ENCODE measurements around the gene CEP57L1.
"Not testable (repeated sequence)": the region's sequence is repeated elsewhere in the genome, so short reads cannot be mapped to it uniquely, and the experiment has no call there.

Gene CEP57L1

DNA sequence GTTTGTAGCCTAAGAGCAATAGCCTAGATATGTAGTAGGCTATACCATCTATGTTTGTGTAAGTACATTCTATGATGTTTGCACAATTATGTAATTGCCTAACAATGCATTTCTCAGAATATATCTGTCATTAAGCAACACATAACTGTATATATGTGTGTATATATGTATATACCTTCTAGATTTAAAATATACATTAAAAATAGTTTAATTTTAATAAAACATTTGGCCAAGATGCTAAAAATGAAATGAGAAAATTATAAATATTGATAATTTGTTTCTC, 21.2 kb upstream of the CEP57L1 start:
- DNase-seq, result no peak

DNA sequence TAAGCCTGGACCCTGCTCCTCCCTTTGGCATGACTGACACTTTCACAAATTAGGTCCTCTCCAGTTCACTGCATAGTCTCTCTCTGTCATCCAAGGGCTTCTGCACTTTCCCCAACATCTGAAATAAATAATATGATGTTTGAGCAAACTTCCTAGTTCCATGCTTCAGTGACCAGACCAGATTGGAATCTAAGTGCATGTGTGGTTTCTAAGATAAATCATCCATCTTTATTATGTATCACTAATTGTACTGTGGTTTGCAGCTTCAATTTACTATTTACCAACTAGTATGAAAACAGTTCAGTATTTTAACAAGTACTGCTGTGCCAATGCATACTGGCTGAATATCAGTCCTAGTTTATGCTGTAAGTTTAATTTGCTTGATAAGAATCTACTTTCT, 19.4 kb upstream of the CEP57L1 start:
- DNase-seq, result no peak

DNA sequence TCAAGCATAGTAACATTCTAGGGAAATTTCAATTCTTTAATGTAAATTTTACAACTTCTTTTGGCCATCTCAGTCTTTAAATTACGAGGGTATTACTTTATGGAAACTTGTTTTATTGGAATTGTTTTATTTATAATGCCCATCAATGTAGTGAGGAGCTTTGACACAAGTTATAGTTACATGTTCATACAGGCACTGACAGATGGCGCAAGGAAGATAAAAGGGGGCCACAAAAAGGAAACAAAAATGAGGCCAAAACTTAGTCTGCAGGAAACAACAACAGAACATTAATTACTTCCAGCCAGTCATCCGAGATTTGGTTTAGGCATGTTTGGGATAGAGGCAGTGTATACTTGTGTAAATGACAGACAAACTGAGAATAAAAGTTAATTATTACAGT, 18.9 kb upstream of the CEP57L1 start:
- no peak for DNase-seq

DNA sequence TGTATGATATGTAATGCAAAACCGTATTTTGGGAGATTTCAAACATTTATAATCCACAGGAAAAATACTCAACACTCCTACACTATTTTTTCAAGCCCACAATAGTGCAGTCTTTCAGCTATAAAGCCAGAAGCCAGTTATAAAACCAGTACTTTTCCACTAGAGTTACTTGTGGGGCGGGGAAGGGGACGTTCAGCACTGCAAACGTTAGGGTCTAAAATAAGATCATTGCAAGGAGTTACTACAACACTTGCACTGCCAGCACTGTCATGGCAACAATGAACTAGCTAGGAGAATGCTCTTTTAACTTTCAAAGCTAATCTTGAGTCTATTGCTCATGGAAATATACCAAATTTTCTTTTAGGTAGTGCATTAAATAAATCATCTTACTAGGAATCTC, 15.3 kb upstream of the CEP57L1 start:
- DNase-seq, result no peak

DNA sequence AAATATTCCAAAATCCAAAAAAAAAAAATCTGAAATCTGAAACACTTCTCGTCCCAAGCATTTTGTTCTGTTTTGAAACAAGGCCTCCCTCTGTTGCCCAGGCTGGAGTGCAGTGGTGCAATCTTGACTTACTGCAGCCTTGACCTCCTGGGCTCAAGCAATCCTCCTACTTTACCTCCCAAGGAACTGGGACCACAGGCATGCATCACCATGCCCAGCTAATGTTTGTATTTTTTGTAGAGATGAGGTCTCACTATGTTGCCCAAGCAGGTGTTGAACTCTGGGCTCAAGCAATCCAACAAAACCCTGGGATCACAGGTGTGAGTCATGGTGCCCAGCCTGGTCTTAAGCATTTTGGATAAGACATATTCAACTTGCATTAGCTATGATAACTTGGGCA, 14.3 kb upstream of the CEP57L1 start:
- DNase-seq, result no peak

DNA sequence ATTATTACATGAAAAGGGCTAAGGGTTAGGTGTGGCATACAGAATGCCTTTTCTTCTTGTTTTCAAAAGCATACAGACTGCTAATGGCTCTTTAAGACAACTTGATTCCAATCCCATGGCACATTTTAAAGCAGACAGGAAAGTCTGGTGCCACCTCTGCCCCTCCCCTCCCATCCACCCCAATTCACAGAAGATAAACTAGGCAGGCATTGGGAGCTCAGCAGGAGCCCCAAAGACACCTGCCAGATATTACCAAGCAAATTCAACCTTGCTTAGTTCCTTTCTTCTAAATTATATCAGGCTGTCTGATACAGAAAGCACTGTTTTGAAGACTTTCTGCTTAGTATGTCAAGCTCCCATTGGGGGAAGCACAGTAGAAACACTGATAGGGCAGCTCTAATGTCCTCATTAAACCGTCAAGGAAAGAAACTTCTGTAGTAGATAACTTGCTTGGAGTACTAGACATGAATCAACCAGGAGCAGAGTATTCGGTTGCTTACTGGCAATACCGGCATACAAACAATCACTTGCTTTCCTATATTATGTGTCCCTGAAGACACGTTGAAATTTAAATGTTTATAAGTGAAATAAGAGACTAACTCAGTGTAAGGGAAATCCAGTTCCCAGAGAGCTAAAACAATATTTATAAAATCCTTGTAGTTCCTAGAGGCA, 13.7 kb upstream of the CEP57L1 start:
- no peak for DNase-seq

DNA sequence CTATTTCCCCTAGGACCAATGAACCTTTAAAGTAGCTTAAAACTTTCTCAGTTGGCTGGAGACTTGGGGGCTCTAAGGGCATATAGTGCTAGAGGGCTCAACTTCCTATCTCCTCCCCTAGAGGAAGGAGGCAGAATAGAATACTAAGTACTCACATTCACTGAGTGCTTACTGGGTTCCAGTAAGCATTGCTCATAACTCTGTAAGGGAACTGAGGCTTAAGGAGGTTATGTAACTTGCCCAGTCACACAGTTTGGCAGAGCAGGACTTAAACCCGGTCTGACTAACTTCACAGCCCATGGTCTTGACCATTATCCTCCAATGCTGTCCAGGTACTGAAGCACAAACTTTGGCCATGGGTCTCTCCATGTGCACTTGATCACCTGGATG, 13.1 kb upstream of the CEP57L1 start:
- no peak for DNase-seq

DNA sequence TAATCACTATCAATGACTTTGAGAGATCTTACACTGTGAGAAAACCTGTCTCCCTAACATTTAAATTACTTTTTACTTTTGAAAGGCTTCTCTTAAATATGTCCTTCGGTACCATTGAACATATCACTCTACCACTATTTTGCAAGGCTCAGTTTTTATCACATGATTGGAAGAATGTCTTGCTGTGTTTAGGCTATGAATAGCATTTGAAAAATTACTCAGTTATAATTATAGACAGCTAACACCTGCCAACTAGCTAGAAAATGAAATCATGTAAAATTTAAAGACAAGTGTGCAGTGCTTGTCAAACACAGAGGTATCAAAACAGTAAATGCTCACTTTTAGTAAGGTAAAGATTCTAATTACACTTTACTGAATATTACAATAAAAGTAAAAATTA, 11.7 kb upstream of the CEP57L1 start:
- DNase-seq, result no peak

DNA sequence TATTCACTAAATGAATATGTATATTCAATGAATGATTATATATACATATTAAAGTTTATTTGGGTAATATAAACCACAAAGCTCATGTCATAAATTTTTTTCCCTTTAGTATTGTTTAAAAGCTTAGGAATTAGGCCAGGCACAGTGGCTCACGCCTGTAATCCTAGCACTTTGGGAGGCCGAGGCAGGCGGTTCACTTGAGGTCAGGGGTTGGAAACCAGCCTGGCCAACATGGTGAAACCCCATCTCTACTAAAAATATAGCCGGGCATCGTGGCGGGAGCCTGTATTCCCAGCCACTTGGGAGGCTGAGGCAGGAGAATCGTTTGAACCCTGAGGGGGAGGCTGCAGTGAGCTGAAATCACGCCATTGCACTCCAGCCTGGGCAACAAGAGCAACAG, 11.2 kb upstream of the CEP57L1 start:
- DNase-seq, result not testable (repeated sequence)

DNA sequence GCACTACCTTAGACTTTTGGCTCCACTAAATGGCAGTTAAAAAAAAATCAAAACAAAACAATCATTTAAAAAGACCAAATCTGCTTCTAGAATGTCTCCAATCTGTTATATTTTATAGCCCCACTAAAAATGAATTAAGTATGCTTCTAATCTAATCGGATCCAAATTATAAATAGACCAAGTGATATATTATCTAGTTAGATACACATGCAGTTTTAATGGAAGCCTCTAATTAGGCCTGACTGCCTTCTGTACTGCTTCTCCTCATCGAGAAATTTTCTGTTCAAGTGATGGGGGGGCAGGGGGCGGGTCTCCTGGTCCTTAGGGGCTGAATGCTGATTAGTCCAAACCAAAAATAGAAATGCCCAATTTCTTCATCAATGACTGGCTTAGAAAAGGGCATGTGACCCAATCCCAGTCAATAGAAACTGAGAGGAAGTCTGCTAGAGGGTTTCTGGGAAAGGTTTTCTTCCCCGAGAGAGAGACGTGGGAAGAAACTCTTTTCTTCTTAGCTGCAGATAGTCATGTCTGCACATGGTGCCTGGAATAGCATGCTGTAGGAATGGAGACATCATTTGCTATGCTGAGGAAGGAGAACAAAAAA, 7.5 kb upstream of the CEP57L1 start:
- DNase-seq, result no peak

DNA sequence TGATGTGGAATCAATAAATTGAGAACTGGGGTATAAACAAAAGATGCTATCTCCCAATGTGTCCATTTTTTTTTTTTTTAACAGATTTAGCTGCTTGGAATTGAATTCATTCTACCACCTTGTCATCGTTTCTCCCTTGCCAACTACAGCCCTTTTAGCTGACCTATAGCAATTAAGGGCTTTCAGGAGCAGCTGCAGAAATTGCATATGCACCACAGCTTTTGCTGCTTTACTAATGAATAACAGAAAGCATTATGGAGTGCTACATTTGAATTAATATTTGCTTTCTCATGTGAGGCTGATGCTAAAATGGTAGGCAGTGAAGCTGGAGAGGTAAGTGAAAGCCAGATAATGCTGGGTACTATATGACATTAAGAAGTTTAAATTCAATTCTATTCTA, 6.3 kb upstream of the CEP57L1 start:
- DNase-seq, result no peak

DNA sequence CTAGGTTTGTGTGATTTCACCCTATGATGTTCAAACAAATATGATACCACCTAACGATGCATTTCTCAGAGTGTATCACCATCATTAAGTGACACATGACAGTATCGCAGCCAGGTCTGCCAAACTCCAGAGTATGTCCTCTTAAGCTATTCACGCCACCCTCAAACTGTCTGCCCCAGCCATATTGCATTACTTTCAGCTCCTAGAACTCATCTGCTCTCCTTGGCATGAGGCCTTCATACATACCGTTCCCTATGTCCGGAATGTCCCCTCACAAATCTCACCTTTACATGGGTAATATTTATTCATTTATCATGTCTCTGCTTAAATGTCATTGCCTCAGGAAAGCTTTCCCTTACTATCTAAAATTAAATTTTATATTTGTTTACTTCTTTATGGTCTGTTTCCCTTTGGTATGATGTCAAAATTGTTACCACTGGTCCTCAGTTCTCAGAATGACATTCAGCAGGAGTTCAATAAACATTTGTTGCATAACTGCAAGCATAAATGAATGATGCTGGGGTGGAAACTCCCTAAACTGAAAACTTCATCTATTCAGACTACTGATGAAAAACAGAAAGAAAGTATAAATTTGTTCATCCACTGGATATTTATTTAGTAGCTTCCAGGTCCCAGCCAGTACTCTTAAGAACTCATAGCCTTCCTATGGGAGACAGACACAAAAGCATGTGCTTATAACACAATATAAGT, 3.8 kb upstream of the CEP57L1 start:
- no peak for DNase-seq

DNA sequence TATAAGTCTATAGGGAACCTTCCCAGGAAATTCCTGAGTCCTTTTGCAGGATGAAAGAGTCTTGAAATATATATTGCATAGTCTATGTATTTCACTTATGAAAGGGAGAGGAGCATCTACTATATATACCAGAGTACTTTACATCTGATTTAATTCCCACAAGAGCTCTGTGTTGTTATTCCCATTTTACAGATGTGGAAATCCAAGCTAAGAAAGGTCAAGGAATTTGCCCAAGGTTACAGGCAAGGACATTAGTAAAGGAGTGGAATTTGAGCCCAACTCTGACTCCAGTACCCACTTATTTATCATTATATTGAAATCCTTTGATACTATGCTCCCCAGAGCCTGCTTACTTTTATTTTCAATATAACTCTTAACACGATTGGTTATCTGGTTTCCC, 3.2 kb upstream of the CEP57L1 start:
- DNase-seq, result no peak

DNA sequence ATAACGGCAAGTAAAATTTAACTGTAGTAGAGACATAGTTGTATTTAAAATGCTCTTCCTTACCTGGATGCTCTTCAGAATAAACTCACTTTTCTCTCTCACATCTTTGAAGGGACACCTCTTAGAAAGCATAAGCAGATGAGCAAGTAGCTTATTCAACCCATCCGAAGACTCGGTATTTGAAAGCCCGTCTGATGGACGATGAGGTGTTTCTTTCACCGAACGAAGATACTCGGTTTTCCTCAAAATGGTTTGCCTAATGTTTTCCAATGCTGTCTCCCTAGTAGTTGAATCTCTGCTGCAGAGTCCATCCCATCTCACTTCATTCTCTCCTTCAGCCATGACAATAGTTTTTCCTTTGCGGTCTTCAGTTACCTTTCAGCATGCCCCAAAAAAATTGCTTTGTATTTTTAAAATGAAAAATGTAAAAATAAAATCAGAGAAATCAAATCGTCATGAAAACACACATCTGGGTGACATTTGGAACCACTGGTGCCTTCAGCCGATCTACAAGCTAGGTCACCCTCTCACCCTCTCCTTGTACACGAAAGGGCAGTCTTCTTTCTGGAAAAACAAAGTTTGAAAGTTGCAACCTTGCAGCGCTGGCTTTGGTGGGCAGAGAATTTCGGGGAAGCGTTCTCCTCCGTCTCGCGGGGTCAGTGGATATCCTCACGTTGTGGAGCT, 1.4 kb upstream of the CEP57L1 start:
- DNase-seq, result no peak

DNA sequence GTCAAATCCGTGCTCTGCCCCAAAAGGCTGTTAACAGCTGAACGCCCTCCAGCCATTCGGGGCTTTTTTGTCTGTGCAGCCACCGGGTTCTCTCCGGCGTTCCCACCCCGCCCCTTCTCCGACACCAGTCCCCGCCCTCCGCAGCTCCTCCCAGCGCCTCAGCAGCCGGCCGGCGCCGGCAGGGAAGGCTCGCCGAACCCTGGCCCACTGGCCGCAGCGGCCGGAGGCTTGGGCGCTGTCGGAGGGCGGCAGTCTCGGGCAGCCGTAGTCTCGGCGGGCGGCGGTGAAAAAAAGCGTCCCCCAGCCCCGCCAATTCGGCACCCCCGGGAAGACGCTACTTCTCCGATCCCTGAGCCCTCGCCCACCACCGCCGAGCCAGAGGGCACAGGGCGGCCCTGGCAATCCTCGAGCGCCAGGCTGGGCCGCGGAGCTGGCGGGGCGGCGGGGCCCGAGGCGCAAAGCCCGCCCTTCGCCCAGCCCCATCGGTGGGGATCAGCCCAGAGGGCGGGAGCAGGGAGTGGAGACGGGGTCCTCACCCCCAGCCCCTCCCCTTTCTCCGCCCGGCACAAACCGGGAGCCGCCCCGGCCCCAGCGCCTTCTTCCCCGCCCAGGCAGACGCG, 781 bp upstream of the CEP57L1 start, which contains the start of gene SESN1:
Gene SESN1, minus strand, starts transcription at position 431 of the 620 bp plus-strand sequence. CDS start 773 bp downstream, outside the sequence.
- DNase-seq, result peak; percentile 76

DNA sequence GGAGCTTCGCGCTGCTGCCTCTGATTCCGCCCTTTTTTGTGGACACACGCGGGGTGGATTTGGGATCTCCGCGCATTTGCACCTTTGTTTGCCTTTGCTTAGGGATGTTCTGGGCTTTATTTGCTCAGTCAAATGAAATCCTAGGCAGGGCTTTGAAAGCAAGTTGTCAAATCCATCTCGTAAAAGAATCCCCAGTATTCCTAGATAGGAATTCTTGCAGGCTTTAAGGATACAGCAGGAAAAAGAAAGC, 453 bp downstream of the CEP57L1 start:
- DNase-seq, result no peak

DNA sequence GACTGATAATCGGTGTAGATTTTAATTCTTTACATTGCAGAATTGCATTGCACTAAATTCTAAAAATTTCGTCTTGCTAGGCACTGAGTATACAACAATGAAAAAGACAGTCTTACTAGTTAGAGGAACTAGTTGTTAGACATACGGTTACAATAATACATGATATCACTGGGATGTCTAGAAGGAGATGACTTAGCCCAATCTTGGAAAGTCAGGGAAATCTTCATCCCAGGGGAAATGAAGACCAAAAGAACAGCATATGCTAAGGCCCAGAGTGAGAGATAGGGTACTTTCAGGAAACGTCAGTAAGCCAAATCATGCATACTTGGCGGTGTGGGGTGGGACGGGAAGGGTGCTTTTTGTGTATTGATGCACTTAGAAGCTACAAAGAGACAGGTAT, 901 bp downstream of the CEP57L1 start:
- no peak for DNase-seq

DNA sequence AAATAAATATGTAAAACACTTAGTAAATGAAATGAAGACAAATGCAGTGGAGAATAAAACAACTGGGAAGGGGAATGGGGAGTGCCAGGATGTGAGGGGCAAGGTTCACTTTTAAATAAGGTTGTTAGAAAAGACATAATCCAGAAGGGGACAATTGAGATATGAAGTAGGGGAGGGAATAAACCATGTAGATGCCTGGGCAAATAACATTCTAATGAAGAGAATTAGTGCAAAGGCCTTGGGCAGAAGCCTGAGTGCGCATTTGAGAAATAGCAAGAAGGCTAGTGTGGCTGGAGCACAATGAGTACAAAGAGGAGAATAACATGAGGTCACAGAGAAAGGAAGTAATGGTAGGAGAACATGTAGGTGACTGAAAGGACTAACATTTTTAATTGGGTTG, 2.4 kb downstream of the CEP57L1 start:
- no peak for DNase-seq

DNA sequence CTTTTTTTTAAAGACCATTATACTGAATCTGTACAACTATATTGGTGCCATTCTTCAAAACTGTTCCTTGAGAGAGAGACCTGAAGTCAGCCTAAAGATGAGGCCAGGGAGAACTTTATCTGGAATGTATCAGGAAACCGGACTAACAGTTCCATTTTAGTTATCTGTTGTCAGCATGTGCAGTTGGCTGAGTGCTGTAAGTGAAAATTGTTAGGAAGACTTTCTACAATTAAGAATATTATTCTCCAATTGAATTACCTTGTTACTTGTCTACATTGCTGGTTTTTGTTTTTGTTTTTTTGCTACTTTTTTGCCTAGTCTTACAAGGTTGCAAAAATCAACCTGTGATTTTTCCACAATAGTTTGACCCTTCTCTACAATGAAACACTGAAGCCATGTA, 7.5 kb downstream of the CEP57L1 start:
- no peak for DNase-seq

DNA sequence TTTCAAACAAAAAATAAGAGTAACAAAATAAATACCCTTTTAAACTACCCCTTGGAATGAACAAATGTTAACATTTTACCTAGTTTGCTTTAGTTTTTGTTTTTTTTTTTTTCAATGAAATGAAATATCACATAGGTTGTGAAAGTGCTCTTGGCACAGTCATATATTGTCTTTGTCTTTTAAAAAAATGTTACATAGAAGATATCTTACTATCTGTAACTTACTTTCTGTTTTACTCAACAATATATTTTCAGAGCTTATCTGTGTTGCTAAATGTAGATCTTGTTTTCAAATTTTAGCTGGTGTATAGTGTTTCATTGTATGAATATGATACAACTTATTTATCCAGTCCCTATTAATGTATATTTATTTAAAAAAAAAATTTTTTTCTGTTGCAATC, 8.6 kb downstream of the CEP57L1 start:
- no peak for DNase-seq

DNA sequence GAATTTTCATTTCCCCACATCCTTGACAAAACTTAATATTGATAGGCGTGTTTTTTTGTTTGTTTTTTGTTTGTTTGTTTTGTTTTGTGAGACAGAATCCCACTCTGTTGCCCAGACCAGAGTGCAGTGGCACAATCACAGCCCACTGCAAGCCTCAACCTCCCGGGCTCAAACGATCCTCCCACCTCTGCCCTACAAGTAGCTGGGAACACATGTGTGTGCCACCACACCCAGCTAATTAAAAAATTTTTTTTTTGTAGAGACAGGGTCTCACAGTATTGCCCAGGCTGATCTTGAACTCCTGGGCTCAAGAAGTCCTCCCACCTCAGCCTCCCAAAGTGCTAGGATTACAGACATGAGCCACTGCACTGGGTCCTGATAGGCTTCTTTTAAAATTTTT, 9.2 kb downstream of the CEP57L1 start:
- no peak for DNase-seq

DNA sequence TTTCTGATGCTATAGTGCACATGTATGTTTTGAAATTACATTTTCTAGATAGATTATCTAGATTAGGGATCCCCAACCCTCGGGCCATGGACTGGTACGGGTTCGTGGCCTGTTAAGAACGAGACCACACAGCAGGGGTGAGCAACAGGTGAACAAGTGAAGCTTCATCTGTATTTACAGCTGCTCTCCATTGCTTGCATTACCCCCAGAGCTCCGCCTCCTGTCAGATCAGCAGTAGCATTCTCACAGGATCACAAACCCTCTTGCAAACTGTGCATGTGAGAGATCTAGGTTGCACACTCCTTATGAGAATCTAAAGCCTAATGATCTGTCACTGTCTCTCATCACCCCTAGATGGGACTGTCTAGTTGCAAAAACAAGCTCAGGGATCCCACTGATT, 10.4 kb downstream of the CEP57L1 start:
- DNase-seq, result no peak

DNA sequence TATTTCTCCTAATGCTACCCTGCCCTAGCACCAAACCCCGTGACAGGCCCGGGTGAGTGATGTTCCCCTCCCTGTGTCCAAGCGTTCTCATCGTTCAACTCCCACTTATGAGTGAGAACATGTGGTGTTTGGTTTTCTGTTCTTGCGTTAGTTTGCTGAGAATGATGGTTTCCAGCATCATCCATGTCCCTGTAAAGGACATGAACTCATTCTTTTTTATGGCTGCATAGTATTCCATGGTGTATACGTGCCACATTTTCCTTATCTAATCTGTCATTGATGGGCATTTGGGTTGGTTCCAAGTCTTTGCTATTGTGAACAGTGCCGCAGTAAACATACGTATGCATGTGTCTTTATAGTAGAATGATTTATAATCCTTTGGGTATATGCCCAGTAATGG, 14.4 kb downstream of the CEP57L1 start:
- DNase-seq, result not testable (repeated sequence)

DNA sequence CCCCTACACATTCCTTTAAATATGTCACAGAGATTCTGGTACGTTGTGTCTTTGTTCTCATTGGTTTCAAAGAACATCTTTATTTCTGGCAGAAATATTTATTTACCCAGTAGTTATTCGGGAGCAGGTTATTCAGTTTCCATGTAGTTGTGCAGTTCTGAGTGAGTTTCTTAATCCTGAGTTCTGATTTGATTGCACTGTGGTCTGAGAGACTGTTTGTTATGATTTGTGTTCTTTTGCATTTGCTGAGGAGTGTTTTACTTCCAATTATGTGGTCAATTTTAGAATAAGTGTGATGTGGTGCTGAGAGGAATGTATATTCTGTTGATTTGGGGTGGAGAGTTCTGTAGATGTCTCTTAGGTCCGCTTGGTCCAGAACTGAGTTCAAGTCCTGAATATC, 17.4 kb downstream of the CEP57L1 start:
- not testable (repeated sequence) for DNase-seq

Data from cortex of kidney (tissue), 1 donor.